GM12875 (cell line): ENCODE data around the gene QRFP.
"Not testable (repeated sequence)": the region's sequence is repeated elsewhere in the genome, so short reads cannot be mapped to it uniquely, and the experiment has no call there.

Experiments
- H3K4me3 ChIP-seq: one replicate; pipeline ENCODE4 v1.5.1; 2011; ENCODE audit warnings: low read depth, low read length, control low read depth
- TF ChIP-seq, protein P1 (sequence below): IDR thresholded peaks from 2 replicates; pipeline ENCODE4 v1.5.1; 2011; ENCODE audit warnings: low read depth, mild to moderate bottlenecking, control low read depth, inconsistent platforms, low read length, moderate library complexity, borderline replicate concordance; ENCODE audit not compliant: insufficient read depth

Gene QRFP

DNA sequence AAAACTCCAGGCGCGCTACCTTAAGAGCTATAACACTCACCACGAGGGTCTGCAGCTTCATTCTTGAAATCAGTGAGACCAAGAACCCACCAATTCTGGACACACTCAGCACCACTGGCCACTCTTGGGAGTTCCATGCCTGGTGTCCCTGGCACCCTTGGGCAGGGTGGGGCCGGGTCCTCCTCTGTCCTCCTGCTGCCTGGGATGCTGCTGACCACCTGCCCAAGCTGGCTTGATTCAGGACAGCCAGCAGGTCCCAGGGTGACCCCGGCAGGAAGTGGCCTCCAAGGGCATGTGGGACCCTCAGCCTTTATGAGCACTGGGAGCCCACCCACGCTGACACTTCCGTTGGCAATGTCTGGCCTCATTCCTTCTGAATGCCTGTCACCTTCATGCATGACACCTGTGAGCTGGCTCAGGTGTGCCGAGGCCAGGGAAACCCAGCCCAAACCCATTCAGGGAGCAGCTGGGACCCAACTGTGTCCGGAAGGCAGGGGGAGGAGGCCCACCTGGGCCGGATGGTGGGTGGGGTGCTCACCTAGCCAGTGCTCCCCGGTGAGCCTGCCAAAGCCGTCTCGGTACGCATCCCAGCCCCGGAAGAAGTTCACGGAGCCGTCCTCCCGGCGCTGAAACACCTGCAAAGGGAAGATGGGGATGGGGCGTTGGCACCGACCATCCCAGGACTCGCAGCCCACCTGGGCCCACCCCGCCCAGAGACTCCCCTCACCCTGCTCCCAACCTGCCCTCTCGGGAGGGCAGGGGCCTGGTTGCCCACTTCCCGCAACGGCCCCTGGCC is 14.8 kb upstream of the QRFP start:
- TF ChIP-seq, protein P1, sequence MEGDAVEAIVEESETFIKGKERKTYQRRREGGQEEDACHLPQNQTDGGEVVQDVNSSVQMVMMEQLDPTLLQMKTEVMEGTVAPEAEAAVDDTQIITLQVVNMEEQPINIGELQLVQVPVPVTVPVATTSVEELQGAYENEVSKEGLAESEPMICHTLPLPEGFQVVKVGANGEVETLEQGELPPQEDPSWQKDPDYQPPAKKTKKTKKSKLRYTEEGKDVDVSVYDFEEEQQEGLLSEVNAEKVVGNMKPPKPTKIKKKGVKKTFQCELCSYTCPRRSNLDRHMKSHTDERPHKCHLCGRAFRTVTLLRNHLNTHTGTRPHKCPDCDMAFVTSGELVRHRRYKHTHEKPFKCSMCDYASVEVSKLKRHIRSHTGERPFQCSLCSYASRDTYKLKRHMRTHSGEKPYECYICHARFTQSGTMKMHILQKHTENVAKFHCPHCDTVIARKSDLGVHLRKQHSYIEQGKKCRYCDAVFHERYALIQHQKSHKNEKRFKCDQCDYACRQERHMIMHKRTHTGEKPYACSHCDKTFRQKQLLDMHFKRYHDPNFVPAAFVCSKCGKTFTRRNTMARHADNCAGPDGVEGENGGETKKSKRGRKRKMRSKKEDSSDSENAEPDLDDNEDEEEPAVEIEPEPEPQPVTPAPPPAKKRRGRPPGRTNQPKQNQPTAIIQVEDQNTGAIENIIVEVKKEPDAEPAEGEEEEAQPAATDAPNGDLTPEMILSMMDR, result no peak
- H3K4me3 ChIP-seq, result no peak overlapping the region

DNA sequence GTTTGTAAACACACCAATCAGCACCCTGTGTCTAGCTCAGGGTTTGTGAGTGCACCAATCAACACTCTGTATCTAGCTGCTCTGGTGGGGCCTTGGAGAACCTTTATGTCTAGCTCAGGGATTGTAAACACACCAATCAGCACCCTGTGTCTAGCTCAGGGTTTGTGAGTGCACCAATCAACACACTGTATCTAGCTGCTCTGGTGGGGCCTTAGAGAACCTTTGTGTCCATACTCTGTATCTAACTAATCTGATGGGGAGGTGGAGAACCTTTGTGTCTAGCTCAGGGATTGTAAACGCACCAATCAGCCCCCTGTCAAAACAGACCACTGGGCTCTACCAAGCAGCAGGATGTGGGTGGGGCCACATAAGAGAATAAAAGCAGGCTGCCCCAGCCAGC is 14.1 kb upstream of the QRFP start:
- H3K4me3 ChIP-seq, result not testable (repeated sequence)

DNA sequence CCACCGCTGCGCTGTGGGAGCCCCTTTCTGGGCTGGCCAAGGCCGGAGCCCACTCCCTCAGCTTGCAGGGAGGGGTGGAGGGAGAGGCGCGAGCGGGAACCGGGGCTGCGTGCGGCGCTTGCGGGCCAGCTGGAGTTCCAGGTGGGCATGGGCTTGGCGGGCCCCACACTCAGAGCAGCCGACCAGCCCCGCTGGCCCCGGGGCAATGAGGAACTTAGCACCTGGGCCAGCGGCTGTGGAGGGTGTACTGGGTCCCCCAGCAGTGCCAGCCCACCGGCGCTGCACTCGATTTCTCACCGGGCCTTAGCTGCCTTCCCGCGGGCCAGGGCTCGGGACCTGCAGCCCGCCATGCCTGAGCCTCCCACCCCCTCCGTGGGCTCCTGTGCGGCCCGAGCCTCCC is 13.4 kb upstream of the QRFP start:
- H3K4me3 ChIP-seq, result not testable (repeated sequence)

DNA sequence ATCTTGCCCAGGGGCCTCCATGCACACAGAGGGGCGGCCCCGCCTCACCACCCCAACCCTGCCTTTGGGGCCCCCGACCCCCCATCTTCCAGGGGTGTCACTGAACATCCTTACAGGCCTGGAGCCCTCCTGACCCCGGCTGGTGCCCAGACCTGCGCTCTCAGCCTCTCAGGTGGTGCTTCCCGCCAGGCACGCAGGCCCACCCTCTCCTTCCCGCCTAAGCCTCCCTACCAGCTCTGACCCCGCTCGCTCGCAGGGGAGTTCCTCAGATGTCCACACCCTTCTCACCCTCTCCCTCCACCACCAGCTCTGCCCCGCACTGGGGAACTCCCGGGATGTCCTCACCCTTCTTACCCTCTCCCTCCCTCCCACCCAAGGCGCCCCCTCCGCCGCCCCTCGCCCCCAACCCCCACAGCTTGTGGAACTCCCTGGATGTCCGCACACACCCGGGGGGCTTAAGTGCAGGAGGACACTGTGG is 12.3 kb upstream of the QRFP start:
- TF ChIP-seq, protein P1, result no peak

DNA sequence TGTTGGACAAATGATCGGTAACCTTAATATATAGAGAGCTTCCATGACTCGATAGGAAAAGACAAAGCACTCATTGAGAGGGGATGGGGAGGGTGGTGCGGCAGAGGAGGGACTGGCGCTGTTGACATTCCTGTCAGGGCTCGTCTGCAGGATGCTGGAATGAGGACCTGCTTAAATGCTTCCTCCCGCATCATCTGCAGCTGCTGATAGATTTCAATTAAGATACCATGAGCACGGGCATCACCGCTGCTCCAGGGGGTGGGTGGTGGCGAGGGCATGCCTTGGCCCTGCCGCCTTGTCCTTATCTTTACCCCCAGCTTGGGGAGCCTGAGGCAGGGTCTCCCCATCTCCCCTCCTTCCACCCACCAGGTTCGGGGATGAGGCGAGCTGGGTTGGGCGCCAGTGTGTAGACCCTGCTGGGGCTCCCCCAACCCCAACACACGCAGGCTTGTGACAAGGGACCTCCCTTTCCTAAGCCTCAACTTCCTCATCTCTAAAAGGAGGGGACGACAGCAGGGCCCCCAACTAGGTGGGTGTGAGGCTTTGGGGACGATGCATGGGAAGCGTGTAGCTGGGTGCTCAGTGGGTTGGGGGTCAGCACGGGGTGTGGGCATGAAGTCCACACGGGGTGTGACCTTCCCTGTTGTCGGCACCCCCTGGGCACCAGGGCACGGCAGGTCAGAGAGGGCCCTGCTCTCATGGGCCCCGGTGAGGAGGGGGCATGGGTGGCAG is 11.7 kb upstream of the QRFP start:
- H3K4me3 ChIP-seq, result no peak overlapping the region
- TF ChIP-seq, protein P1, result no peak

More for the DNA sequence above, 12.3 kb upstream of the QRFP start:
- no peak overlapping the region for H3K4me3 ChIP-seq

DNA sequence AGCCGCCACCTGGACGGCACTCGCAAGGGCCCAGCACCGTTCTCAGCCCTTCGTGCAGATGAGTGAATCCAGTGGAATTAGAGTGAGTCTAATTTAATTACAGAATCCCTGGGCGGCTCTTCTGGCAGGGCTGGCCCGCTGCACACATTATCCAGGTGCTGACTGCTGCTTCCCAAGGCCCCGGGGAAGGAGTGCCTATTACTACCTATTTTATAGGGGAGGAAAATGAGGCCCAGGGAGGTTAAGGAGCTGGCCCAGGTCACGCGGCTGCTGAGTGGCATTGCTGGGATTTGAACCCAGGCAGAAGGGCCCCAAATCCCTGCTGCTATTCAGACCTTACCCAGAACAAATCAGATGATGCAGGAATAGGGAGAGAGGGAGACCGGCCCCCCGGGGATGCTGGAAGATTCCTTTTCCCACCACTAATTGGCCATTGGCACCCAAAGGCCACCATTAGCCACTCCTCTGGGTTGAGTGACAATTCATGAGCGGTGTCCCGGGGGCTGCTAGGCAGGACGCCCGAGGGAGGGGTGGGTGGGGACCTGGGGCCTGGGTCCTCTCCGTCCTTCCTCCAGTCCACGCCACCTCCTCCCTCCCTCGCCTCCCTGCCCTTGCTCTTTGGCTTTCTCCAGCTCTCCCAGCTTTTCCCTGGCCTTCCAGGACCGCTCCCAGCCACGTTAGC is 10.3 kb upstream of the QRFP start:
- TF ChIP-seq, protein P1, result no peak
- no peak overlapping the region for H3K4me3 ChIP-seq

DNA sequence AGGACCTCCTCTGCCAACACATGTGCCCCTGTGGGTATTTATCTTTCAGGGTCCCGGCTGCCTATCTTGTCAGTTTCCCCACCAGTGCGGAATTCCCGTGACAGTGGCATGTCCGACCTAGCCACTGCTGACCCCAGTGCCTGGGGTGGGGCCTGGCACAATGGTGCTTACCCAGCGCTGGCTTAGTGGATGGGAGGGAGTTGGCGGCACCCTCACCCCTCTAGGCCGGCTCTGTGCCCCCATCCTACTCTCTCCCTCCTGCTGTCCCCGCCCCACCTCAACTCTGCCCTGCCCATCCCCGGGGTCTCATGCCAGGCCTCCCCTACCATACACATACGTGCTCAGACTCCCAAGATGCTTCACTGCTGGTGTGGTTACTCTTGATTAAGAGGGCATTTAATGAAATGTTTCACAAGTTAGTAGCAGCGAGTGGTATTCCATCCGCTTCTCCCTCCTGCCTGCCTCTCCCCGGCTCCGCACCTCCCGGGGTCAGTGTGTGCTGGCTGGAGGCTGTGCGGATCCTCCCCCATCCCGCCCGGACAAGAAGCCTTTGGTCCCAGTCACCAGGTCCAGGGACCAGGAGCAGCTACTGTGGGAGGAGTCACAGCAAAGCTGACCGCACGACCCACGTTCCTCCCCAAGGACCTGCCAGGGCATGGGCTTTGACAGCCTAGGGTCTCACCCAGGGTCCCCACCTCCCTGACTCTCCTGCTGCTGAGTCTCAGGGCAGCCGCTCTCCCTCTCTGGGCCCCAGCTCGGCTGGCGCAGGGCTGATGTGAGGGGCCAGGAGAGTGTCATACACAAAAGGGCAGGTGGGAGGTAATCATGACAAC is 9.5 kb upstream of the QRFP start:
- TF ChIP-seq, protein P1, result no peak
- no peak overlapping the region for H3K4me3 ChIP-seq
